ENCODE measurements around the gene KDM4C.
A peak's percentile ranks its signal among the peaks of the same experiment; 100 is the strongest.

The KDM4C gene

GRCh38 chr9:6905850-6906375, 148.1 kb downstream of the KDM4C start:
- intact Hi-C loops (cut with DNase I; ENCODE audit: low total_unique reads) = no loop called here
- no peaks in the 10 kb centered on the region for H3K9me3 ChIP-seq
- H3K4me3 ChIP-seq = no peak overlapping the region
- TF ChIP-seq CTCF (IDR thresholded peaks at IDR 0.05) = no peak
- no peaks in the 10 kb centered on the region for H3K4me1 ChIP-seq
- H3K27me3 ChIP-seq = no peaks in the 10 kb centered on the region
- no peaks in the 10 kb centered on the region for H3K36me3 ChIP-seq
- DNase-seq = no peak
- H3K27ac ChIP-seq = no peak overlapping the region

GRCh38 chr9:6907772-6908381, 150.1 kb downstream of the KDM4C start:
- H3K36me3 ChIP-seq = no peaks in the 10 kb centered on the region
- H3K9me3 ChIP-seq = no peaks in the 10 kb centered on the region
- H3K27me3 ChIP-seq = no peaks in the 10 kb centered on the region
- intact Hi-C loops (cut with DNase I; ENCODE audit: low total_unique reads) = no loop called here
- DNase-seq = no peak
- peaks cover 0 to 8% (median 0%) of the 10 kb centered on the region in 4 donors for H3K4me1 ChIP-seq
- TF ChIP-seq CTCF (IDR thresholded peaks at IDR 0.05) = peak; percentile 19 to 34
- no peak overlapping the region for H3K4me3 ChIP-seq
- H3K27ac ChIP-seq = no peak overlapping the region

GRCh38 chr9:6909181-6909580, 151.4 kb downstream of the KDM4C start:
- intact Hi-C loops (cut with DNase I; ENCODE audit: low total_unique reads) = no loop called here
- no peak for TF ChIP-seq CTCF (IDR thresholded peaks at IDR 0.05)
- Histone ChIP-seq H3K4me1 (peaks cover 0 to 8% (median 0%) of the 10 kb centered on the region in 4 donors), H3K9me3 (no peaks in the 10 kb centered on the region), H3K4me3 (no peak overlapping the region), H3K27me3 (no peaks in the 10 kb centered on the region), H3K27ac (no peak overlapping the region), H3K36me3 (no peaks in the 10 kb centered on the region)
- no peak for DNase-seq

GRCh38 chr9:6910032-6910431, 152.3 kb downstream of the KDM4C start:
- no peak for DNase-seq
- Histone ChIP-seq H3K27me3 (no peaks in the 10 kb centered on the region), H3K9me3 (no peaks in the 10 kb centered on the region), H3K36me3 (no peaks in the 10 kb centered on the region), H3K4me1 (peaks cover 0 to 8% (median 0%) of the 10 kb centered on the region in 4 donors), H3K4me3 (no peak overlapping the region), H3K27ac (no peak overlapping the region)
- TF ChIP-seq CTCF (IDR thresholded peaks at IDR 0.05) = peak in 1 of 2 experiments; percentile 13
- intact Hi-C loops (cut with DNase I; ENCODE audit: low total_unique reads) = no loop called here

GRCh38 chr9:6910497-6910896, 152.7 kb downstream of the KDM4C start:
- intact Hi-C loops (cut with DNase I; ENCODE audit: low total_unique reads) = no loop called here
- Histone ChIP-seq H3K4me1 (peaks cover 0 to 8% (median 0%) of the 10 kb centered on the region in 4 donors), H3K9me3 (no peaks in the 10 kb centered on the region), H3K4me3 (no peak overlapping the region), H3K27me3 (no peaks in the 10 kb centered on the region), H3K36me3 (no peaks in the 10 kb centered on the region), H3K27ac (no peak overlapping the region)
- DNase-seq = no peak
- TF ChIP-seq CTCF (IDR thresholded peaks at IDR 0.05) = no peak
